Prostate gland (tissue), 2 donors: ENCODE measurements around the gene FCHO1. TPM values are rescaled to one million over a fixed set of nuclear protein-coding genes. Genes with fewer than 3 reads are reported as not detected.

Experiments used
- DNase-seq: peaks from one replicate; pipeline ENCODE4 v3.0.0-alpha.2; 2019; ENCODE audit warnings: low spot score
- H3K27ac ChIP-seq, 2 donors: fragments of 200-600 bp; sonication (generic); 2 replicates each; pipeline ENCODE4 v1.5.1; 2017 to 2019
- H3K27me3 ChIP-seq: fragments of 200-600 bp; sonication (generic); replicated peaks from 2 replicates; pipeline ENCODE4 v1.5.1; 2019; ENCODE audit not compliant: insufficient read depth
- H3K36me3 ChIP-seq, 2 donors: fragments of 200-600 bp; sonication (generic); 1 replicate in 1 of 2; 2 replicates in 1 of 2; pipeline versions ENCODE4 v1.5.1 to v1.8.1; 2017 to 2019
- H3K4me1 ChIP-seq: fragments of 200-600 bp; sonication (generic); replicated peaks from 2 replicates; pipeline ENCODE4 v1.5.1; 2019
- H3K4me3 ChIP-seq, 2 donors: fragments of 200-600 bp; sonication (generic); 2 replicates each; pipeline ENCODE4 v1.5.1; 2017 to 2019
- H3K9me3 ChIP-seq: fragments of 200-600 bp; sonication (generic); 2 replicates; pipeline ENCODE4 v1.5.1; 2017
- CTCF ChIP-seq, 4 experiments: fragments of 200-600 bp in 2 of 4; fragments of 450-650 bp in 2 of 4; sonication (generic) in 2 of 4; IDR thresholded peaks; 1 replicate in 3 of 4; 2 replicates in 1 of 4; pipeline ENCODE4 v1.5.1; 2016 to 2019; ENCODE audit warnings: antibody characterized with exemption in 4 of 4, mild to moderate bottlenecking in 2 of 4, moderate library complexity in 2 of 4
- POLR2A ChIP-seq: fragments of 450-650 bp; IDR thresholded peaks from one replicate; pipeline ENCODE4 v1.6.1; 2016; ENCODE audit warnings: antibody characterized with exemption, mild to moderate bottlenecking
- POLR2AphosphoS5 ChIP-seq: sonication (generic); formaldehyde crosslinking; IDR thresholded peaks from one replicate; pipeline ENCODE4 v1.6.1; 2017; ENCODE audit warnings: antibody characterized with exemption
- WGBS: methylation state at CpG from one replicate; pipeline ENCODE4 v1.1.5; 2018; 5-methylcytosine and 5-hydroxymethylcytosine counted together
- intact Hi-C: fragments of 100-400 bp; cut with DNase I; formaldehyde crosslinking; loops from one replicate; pipeline ENCODE4 v1.14.2; 2022
- total RNA-seq, 2 donors: library from RNA; depleted of rRNA; stranded (reverse); fragments of >200 nt; gene quantifications; one replicate each; pipeline ENCODE4 v1.1.0, GENCODE V29; 2016

FCHO1 gene
- total RNA-seq, 2 donors from 2014 or later = 1.3 to 10.7 TPM

GRCh38 chr19:17716309-17716929 is 34.9 kb upstream of the FCHO1 start:
- intact Hi-C loops = no loop called here
- 71% methylated on average over 4 of the region's 4 CpGs for WGBS
- no peak for TF ChIP-seq POLR2A
- TF ChIP-seq POLR2AphosphoS5 = no peak
- no peak for TF ChIP-seq CTCF (IDR thresholded peaks at IDR 0.05)
- H3K27ac ChIP-seq = no peak overlapping the region
- no peak overlapping the region for H3K4me3 ChIP-seq
- DNase-seq = no peak
- no peaks in the 10 kb centered on the region for H3K36me3 ChIP-seq
- H3K9me3 ChIP-seq = no peaks in the 10 kb centered on the region
- H3K27me3 ChIP-seq = no peaks in the 10 kb centered on the region
- peaks cover 9% of the 10 kb centered on the region for H3K4me1 ChIP-seq

GRCh38 chr19:17718550-17718946 is 32.7 kb upstream of the FCHO1 start:
- no peak overlapping the region for H3K27ac ChIP-seq
- intact Hi-C loops = no loop called here

GRCh38 chr19:17718947-17719711 is 32.1 kb upstream of the FCHO1 start, which contains the start of gene MAP1S:
MAP1S (plus strand) TSS chr19:17719480; CDS start chr19:17719503, 23 bp downstream.
- H3K27ac ChIP-seq = peak within 1 kb of the TSS; percentile 48 to 62
- intact Hi-C loops = no loop called here

More at GRCh38 chr19:17718550-17718946, 32.7 kb upstream of the FCHO1 start:
- Histone ChIP-seq H3K4me3 (no peak overlapping the region), H3K9me3 (no peaks in the 10 kb centered on the region), H3K4me1 (peaks cover 9% of the 10 kb centered on the region), H3K36me3 (no peaks in the 10 kb centered on the region), H3K27me3 (no peaks in the 10 kb centered on the region)
- DNase-seq = no peak
- TF ChIP-seq POLR2A (no peak), CTCF (IDR thresholded peaks at IDR 0.05) (no peak), POLR2AphosphoS5 (no peak)
- 82% methylated on average over 4 of the region's 4 CpGs for WGBS

GRCh38 chr19:17719730-17720400 is 31.4 kb upstream of the FCHO1 start:
- H3K36me3 ChIP-seq = no peaks in the 10 kb centered on the region
- DNase-seq = peak; percentile 11
- H3K4me3 ChIP-seq = peak overlapping the region; percentile 71 to 81
- TF ChIP-seq CTCF (IDR thresholded peaks at IDR 0.05) = no peak
- TF ChIP-seq POLR2AphosphoS5 = no peak
- no peak for TF ChIP-seq POLR2A
- WGBS = 2% methylated on average over 37 of the region's 38 CpGs
- peak overlapping the region; percentile 48 to 62 for H3K27ac ChIP-seq
- no peaks in the 10 kb centered on the region for H3K9me3 ChIP-seq
- peaks cover 9% of the 10 kb centered on the region for H3K4me1 ChIP-seq
- intact Hi-C loops = no loop called here
- H3K27me3 ChIP-seq = no peaks in the 10 kb centered on the region

More at GRCh38 chr19:17718947-17719711, 32.1 kb upstream of the FCHO1 start, which contains the start of gene MAP1S:
- Histone ChIP-seq H3K4me1 (peaks cover 9% of the 10 kb centered on the region), H3K4me3 (peak within 1 kb of the TSS; percentile 71 to 81), H3K27me3 (no peaks in the 10 kb centered on the region), H3K36me3 (no peaks in the 10 kb centered on the region), H3K9me3 (no peaks in the 10 kb centered on the region)
- DNase-seq = peak; percentile 21
- no peak for TF ChIP-seq CTCF (IDR thresholded peaks at IDR 0.05)
- peak; percentile 71 for TF ChIP-seq POLR2A
- TF ChIP-seq POLR2AphosphoS5 = peak; percentile 69
- 3% methylated on average over 48 of the region's 53 CpGs for WGBS
